Measurements from ENCODE around the gene ACP6. TPM values are rescaled to one million over a fixed set of nuclear protein-coding genes. Genes with fewer than 3 reads are reported as not detected.

ACP6 gene
- total and polyA plus RNA-seq, 2 of the 13 experiments (the other 11 are each of a cell fraction or from before 2014, with no cell fraction given), result 18.1 to 33.7 TPM

DNA sequence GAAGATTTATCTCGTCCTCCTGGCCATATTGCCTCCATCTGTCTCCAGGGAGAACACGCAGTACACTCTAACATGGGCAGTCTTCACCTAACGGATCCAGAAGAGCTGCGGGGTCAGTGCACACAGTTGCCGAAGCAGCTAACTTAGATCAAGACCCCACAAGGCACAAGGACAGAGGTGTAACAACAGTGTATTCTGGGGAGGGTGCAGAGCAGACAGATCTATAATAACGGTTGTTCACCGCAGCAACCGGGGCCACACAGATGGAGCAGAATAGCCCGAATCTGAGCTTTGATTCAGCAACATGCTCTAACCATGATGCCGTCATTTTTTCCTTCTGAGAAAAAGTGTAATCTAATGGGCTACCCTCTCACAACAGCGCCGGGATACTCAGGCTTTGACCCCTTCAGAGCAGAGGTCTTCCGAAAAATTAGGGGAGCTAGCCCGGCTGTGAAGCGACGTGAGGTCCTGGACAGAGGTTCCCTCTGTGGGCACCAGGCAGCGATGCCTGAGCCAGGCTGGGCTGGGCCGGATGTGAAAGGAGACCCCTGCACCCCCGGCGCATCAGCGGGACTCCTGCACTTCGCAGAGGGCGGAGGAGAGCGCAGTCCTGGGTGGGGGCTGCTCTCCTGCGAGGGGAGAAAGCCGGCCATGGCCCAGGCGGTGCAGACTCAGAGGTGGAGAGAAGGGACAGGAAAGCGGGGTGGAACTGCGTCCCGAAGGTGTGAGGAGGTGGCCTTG lies 71.5 kb downstream of the ACP6 start (continued):
- TF ChIP-seq, protein P1, sequence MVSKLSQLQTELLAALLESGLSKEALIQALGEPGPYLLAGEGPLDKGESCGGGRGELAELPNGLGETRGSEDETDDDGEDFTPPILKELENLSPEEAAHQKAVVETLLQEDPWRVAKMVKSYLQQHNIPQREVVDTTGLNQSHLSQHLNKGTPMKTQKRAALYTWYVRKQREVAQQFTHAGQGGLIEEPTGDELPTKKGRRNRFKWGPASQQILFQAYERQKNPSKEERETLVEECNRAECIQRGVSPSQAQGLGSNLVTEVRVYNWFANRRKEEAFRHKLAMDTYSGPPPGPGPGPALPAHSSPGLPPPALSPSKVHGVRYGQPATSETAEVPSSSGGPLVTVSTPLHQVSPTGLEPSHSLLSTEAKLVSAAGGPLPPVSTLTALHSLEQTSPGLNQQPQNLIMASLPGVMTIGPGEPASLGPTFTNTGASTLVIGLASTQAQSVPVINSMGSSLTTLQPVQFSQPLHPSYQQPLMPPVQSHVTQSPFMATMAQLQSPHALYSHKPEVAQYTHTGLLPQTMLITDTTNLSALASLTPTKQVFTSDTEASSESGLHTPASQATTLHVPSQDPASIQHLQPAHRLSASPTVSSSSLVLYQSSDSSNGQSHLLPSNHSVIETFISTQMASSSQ (IDR thresholded peaks at IDR 0.05; ENCODE audit: low read depth), result no peak
- TF ChIP-seq, protein P1 (CRISPR knock-in tag; IDR thresholded peaks at IDR 0.05; ENCODE audit: borderline replicate concordance), result peak; percentile 23; the same call in 1 of the 2 replicates
- TF ChIP-seq MYPOP (CRISPR knock-in tag; IDR thresholded peaks at IDR 0.05) (no peak; the same call in 1 of the 2 replicates), RELA (CRISPR knock-in tag; IDR thresholded peaks at IDR 0.05) (no peak), IRF1 (CRISPR knock-in tag; IDR thresholded peaks at IDR 0.05; ENCODE audit: low read depth) (no peak), STAT5B (CRISPR knock-in tag; IDR thresholded peaks at IDR 0.05) (no peak), DMAP1 (CRISPR knock-in tag; IDR thresholded peaks at IDR 0.05) (no peak), ZNF510 (CRISPR knock-in tag; IDR thresholded peaks at IDR 0.05; ENCODE audit: low read depth) (no peak), ZNF251 (CRISPR knock-in tag; IDR thresholded peaks at IDR 0.05) (no peak), MED8 (CRISPR knock-in tag; IDR thresholded peaks at IDR 0.05; ENCODE audit: insufficient replicate concordance) (no peak)
- TF ChIP-seq, protein P2, sequence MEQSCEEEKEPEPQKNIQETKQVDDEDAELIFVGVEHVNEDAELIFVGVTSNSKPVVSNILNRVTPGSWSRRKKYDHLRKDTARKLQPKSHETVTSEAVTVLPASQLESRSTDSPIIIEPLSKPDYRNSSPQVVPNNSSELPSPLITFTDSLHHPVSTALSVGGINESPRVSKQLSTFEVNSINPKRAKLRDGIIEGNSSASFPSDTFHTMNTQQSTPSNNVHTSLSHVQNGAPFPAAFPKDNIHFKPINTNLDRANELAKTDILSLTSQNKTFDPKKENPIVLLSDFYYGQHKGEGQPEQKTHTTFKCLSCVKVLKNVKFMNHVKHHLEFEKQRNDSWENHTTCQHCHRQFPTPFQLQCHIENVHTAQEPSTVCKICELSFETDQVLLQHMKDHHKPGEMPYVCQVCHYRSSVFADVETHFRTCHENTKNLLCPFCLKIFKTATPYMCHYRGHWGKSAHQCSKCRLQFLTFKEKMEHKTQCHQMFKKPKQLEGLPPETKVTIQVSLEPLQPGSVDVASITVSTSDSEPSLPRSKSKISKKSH (CRISPR knock-in tag; IDR thresholded peaks at IDR 0.05; ENCODE audit: borderline replicate concordance), result no peak
- TF ChIP-seq, protein P3, sequence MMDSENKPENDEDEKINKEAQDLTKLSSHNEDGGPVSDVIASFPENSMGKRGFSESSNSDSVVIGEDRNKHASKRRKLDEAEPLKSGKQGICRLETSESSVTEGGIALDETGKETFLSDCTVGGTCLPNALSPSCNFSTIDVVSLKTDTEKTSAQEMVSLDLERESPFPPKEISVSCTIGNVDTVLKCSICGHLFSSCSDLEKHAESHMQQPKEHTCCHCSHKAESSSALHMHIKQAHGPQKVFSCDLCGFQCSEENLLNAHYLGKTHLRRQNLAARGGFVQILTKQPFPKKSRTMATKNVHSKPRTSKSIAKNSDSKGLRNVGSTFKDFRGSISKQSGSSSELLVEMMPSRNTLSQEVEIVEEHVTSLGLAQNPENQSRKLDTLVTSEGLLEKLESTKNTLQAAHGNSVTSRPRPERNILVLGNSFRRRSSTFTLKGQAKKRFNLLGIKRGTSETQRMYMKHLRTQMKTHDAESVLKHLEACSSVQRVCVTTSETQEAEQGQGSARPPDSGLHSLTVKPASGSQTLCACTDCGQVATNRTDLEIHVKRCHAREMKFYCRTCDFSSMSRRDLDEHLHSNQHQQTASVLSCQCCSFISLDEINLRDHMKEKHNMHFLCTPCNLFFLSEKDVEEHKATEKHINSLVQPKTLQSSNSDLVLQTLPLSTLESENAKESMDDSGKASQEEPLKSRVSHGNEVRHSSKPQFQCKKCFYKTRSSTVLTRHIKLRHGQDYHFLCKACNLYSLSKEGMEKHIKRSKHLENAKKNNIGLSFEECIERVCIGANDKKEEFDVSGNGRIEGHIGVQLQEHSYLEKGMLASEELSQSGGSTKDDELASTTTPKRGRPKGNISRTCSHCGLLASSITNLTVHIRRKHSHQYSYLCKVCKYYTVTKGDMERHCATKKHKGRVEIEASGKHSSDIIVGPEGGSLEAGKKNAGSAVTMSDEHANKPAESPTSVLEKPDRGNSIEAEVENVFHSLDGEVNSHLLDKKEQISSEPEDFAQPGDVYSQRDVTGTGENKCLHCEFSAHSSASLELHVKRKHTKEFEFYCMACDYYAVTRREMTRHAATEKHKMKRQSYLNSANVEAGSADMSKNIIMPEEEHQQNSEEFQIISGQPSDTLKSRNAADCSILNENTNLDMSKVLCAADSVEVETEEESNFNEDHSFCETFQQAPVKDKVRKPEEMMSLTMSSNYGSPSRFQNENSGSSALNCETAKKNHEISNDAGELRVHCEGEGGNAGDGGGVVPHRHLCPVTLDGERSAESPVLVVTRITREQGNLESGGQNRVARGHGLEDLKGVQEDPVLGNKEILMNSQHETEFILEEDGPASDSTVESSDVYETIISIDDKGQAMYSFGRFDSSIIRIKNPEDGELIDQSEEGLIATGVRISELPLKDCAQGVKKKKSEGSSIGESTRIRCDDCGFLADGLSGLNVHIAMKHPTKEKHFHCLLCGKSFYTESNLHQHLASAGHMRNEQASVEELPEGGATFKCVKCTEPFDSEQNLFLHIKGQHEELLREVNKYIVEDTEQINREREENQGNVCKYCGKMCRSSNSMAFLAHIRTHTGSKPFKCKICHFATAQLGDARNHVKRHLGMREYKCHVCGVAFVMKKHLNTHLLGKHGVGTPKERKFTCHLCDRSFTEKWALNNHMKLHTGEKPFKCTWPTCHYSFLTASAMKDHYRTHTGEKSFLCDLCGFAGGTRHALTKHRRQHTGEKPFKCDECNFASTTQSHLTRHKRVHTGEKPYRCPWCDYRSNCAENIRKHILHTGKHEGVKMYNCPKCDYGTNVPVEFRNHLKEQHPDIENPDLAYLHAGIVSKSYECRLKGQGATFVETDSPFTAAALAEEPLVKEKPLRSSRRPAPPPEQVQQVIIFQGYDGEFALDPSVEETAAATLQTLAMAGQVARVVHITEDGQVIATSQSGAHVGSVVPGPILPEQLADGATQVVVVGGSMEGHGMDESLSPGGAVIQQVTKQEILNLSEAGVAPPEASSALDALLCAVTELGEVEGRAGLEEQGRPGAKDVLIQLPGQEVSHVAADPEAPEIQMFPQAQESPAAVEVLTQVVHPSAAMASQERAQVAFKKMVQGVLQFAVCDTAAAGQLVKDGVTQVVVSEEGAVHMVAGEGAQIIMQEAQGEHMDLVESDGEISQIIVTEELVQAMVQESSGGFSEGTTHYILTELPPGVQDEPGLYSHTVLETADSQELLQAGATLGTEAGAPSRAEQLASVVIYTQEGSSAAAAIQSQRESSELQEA (CRISPR knock-in tag; IDR thresholded peaks at IDR 0.05; ENCODE audit: not compliant biosample characterization), result peak; percentile 33
